HFFc6 (cell line): Measurements from ENCODE around the gene CTSF. TPM values are rescaled to one million over a fixed set of nuclear protein-coding genes. Genes with fewer than 3 reads are reported as not detected.

Experiments
- DNase-seq: peaks from one replicate; pipeline ENCODE4 v3.0.0-alpha.2; 2018
- H3K27ac Mint-ChIP-seq: 2 replicates; pipeline ENCODE4 v1.8.0; 2020; ENCODE audit warnings: mild to moderate bottlenecking, mixed read lengths
- H3K27me3 Mint-ChIP-seq: 2 replicates; pipeline ENCODE4 v1.8.0; 2021; ENCODE audit warnings: mild to moderate bottlenecking, moderate library complexity, mixed read lengths; ENCODE audit not compliant: insufficient read depth
- H3K36me3 Mint-ChIP-seq: 2 replicates; pipeline ENCODE4 v1.8.0; 2021; ENCODE audit warnings: low read depth, mixed read lengths
- H3K4me1 Mint-ChIP-seq: 2 replicates; pipeline ENCODE4 v1.8.0; 2020; ENCODE audit warnings: low read depth, mixed read lengths
- H3K4me3 Mint-ChIP-seq: 2 replicates; pipeline ENCODE4 v1.8.0; 2020; ENCODE audit warnings: mild to moderate bottlenecking, moderate library complexity, mixed read lengths
- H3K9me3 Mint-ChIP-seq: 2 replicates; pipeline ENCODE4 v1.8.0; 2020; ENCODE audit warnings: mild to moderate bottlenecking, mixed read lengths
- CTCF ChIP-seq: fragments of 200-600 bp; sonication (generic); IDR thresholded peaks from 2 replicates; pipeline ENCODE4 v1.5.0; 2021; ENCODE audit warnings: antibody characterized with exemption, mild to moderate bottlenecking
- long read RNA-seq: library from polyadenylated mRNA; unstranded; transcript quantifications from one replicate; pipeline ENCODE4 v2.0.0, GENCODE V29; 2019
- total RNA-seq, 6 experiments: library from RNA; stranded (reverse); fragmentation: NEBNext Ultra II Directional; extraction: Animal tissue kit (Norgen Biotek cat#: 25700); gene quantifications; 2 replicates in 1 of 6; 3 replicates in 5 of 6; pipeline ENCODE4 v1.2.3, GENCODE V29; 2021

CTSF gene
- 10 to 100 TPM in 2 of 6 experiments, 1 to 10 TPM in 4; 5.2 to 20.0 (median 6.6) TPM for total RNA-seq
- long read RNA-seq, transcript CTSF-201 (13 exons, 2,035 nt), result major isoform, 35 of 42 reads
- long read RNA-seq, partial matches to known transcripts, result 4 of 42 reads
- long read RNA-seq, other reads (novel, unspliced or antisense), result 3 of 42 reads

- Mint-ChIP-seq H3K27me3 (peaks cover 15% of the 10 kb centered on the region), H3K9me3 (no peaks in the 10 kb centered on the region), H3K4me1 (peaks cover 5% of the 10 kb centered on the region; the same call in 1 of the 2 replicates), H3K27ac (peak within 1 kb of the TSS; percentile 60), H3K36me3 (no peaks in the 10 kb centered on the region), H3K4me3 (peak within 1 kb of the TSS; percentile 83)
- TF ChIP-seq CTCF, result no peak
- DNase-seq, result peak; percentile 60
Measured at GRCh38 chr11:66568124-66568916, at the start of gene CTSF. CTSF (minus strand) TSS chr11:66568606; CDS start chr11:66568486, 120 bp downstream.

GRCh38 chr11:66617155-66617834, 48.9 kb upstream of the CTSF start:
- no peak for TF ChIP-seq CTCF
- peak overlapping the region; percentile 95 for H3K4me3 Mint-ChIP-seq
- peak overlapping the region; percentile 97 for H3K27ac Mint-ChIP-seq
- H3K27me3 Mint-ChIP-seq, result peaks cover 10% of the 10 kb centered on the region
- H3K36me3 Mint-ChIP-seq, result peaks cover 27% of the 10 kb centered on the region
- H3K4me1 Mint-ChIP-seq, result peaks cover 52% of the 10 kb centered on the region
- DNase-seq, result peak; percentile 32
- no peaks in the 10 kb centered on the region for H3K9me3 Mint-ChIP-seq

GRCh38 chr11:66616379-66617154, 48.2 kb upstream of the CTSF start, which contains the start of gene RBM14:
RBM14 (plus strand) TSS chr11:66616630; CDS start chr11:66616721, 91 bp downstream.
- H3K4me1 Mint-ChIP-seq, result peaks cover 49% of the 10 kb centered on the region
- H3K27me3 Mint-ChIP-seq, result peaks cover 10% of the 10 kb centered on the region
- H3K4me3 Mint-ChIP-seq, result peak within 1 kb of the TSS; percentile 95
- peak within 1 kb of the TSS; percentile 97 for H3K27ac Mint-ChIP-seq
- peaks cover 27% of the 10 kb centered on the region for H3K36me3 Mint-ChIP-seq
- peak; percentile 99 for DNase-seq
- no peak for TF ChIP-seq CTCF
- no peaks in the 10 kb centered on the region for H3K9me3 Mint-ChIP-seq

- TF ChIP-seq CTCF, result no peak
- Mint-ChIP-seq H3K9me3 (no peaks in the 10 kb centered on the region), H3K4me3 (no peak overlapping the region)
Measured at GRCh38 chr11:66614073-66614472, 45.7 kb upstream of the CTSF start.

GRCh38 chr11:66612458-66612857, 44.1 kb upstream of the CTSF start:
- H3K36me3 Mint-ChIP-seq, result peaks cover 5% of the 10 kb centered on the region
- no peak for DNase-seq
- no peak overlapping the region for H3K4me3 Mint-ChIP-seq
- H3K27me3 Mint-ChIP-seq, result peaks cover 10% of the 10 kb centered on the region; the same call in 1 of the 2 replicates
- H3K4me1 Mint-ChIP-seq, result peaks cover 18% of the 10 kb centered on the region
- no peak overlapping the region; the same call in 1 of the 2 replicates for H3K27ac Mint-ChIP-seq
- H3K9me3 Mint-ChIP-seq, result no peaks in the 10 kb centered on the region
- TF ChIP-seq CTCF, result no peak

More at GRCh38 chr11:66614073-66614472, 45.7 kb upstream of the CTSF start:
- no peak for DNase-seq
- Mint-ChIP-seq H3K4me1 (peaks cover 25% of the 10 kb centered on the region), H3K36me3 (peaks cover 21% of the 10 kb centered on the region), H3K27ac (no peak overlapping the region), H3K27me3 (peaks cover 10% of the 10 kb centered on the region)
